Fibroblast of lung (primary cell): ENCODE data around the gene UBE2QL1.

ENCODE experiments used
- CTCF ChIP-seq, 2 donors: IDR thresholded peaks in 1 of 2; conservative IDR thresholded peaks in 1 of 2; 1 replicate in 1 of 2; 2 replicates in 1 of 2; pipeline ENCODE4 v1.5.1; 2011 to 2012; ENCODE audit warnings: low read length in 2 of 2, control low read depth in 1 of 2, inconsistent platforms in 1 of 2, low read depth in 1 of 2, mild to moderate bottlenecking in 1 of 2
- EZH2 ChIP-seq: IDR thresholded peaks from 2 replicates; pipeline ENCODE4 v1.5.1; 2012; ENCODE audit warnings: low read length, control low read depth, mild to moderate bottlenecking; ENCODE audit errors: missing control alignments

GRCh38 chr5:6439588-6440550, 8.8 kb upstream of the UBE2QL1 start:
- TF ChIP-seq CTCF (conservative IDR thresholded peaks at IDR 0.05 in 1 of 2, IDR thresholded peaks at IDR 0.05 in 1 of 2; ENCODE audit: low read depth in 1 of 2, low read length in 2 of 2): no peak
- TF ChIP-seq EZH2: no peak
